ENCODE measurements around the gene FAM98B. TPM values are rescaled to one million over a fixed set of nuclear protein-coding genes. Genes with fewer than 3 reads are reported as not detected.

The FAM98B gene
- total and polyA plus RNA-seq, 2 of the 13 experiments (the other 11 are each of a cell fraction or from before 2014, with no cell fraction given): 3.7 to 4.7 TPM

DNA sequence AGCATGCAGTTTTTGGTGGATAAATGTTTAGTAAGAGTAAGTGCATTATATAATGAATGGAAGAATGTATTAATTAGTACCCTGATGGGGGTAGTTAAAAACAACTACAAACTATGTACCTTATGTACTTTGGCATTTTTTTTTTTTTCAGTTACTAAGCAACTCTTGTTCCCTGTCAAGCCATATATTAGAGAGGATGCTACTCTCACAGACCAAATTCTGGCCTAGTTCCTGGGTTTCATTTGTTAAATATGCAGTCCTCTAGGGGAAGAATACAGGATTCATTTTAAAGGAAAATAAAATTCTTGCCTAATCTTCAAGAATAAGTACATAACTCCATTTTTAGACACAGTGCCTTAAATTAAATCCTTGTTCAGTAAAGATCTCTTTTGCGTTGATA, 16.9 kb downstream of the FAM98B start:
- H3K4me3 ChIP-seq (replicated peaks in 1 of 3; ENCODE audit: insufficient read depth in 1 of 3, low read depth in 2 of 3, low read length in 3 of 3): no peak overlapping the region
- no peaks in the 10 kb centered on the region for H3K4me1 ChIP-seq (ENCODE audit: insufficient read depth, low read length)
- peaks cover 5 to 13% of the 10 kb centered on the region in 2 experiments for H3K36me3 ChIP-seq (replicated peaks in 1 of 2; ENCODE audit: control insufficient read depth in 1 of 2, insufficient read depth in 2 of 2, low read length in 2 of 2)
- 88% methylated on average over 1 of the region's 1 CpG for WGBS (ENCODE audit: low lambda C conversion rate)
- ChIA-PET POLR2A (no interaction called here), CTCF (ENCODE audit: low intra/inter-chr PET ratio, low total read pairs) (no interaction called here)
- H3K9me3 ChIP-seq (ENCODE audit: low read length): no peaks in the 10 kb centered on the region
- no peaks in the 10 kb centered on the region for H3K79me2 ChIP-seq (ENCODE audit: insufficient read depth, low read length)
- no peak for DNase-seq (ENCODE audit: low spot score)
- no peak for FAIRE-seq
- intact Hi-C loops (cut with micrococcal nuclease; ENCODE audit: unreplicated experiment) (loop anchor here (10.0 kb wide), 1 partner anchor 94 kb away; the partner anchor contains the start of gene RASGRP1), in situ Hi-C loops (cut with HindIII; ENCODE audit: extremely low pct_ligation_motif_present, low pct_unique_long_range_greater_than_20kb) (loop anchor here (10.0 kb wide), 1 partner anchor 214 kb away; no protein-coding TSS in a partner anchor)
- no peak overlapping the region for H2AFZ ChIP-seq (ENCODE audit: low read length)
- no peak overlapping the region for H3K27ac ChIP-seq (ENCODE audit: extremely low read length, insufficient read depth, low read length)
- H3K9ac ChIP-seq (ENCODE audit: insufficient read depth, low read depth, low read length): no peak overlapping the region
- TF ChIP-seq, protein P1, sequence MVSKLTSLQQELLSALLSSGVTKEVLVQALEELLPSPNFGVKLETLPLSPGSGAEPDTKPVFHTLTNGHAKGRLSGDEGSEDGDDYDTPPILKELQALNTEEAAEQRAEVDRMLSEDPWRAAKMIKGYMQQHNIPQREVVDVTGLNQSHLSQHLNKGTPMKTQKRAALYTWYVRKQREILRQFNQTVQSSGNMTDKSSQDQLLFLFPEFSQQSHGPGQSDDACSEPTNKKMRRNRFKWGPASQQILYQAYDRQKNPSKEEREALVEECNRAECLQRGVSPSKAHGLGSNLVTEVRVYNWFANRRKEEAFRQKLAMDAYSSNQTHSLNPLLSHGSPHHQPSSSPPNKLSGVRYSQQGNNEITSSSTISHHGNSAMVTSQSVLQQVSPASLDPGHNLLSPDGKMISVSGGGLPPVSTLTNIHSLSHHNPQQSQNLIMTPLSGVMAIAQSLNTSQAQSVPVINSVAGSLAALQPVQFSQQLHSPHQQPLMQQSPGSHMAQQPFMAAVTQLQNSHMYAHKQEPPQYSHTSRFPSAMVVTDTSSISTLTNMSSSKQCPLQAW (CRISPR knock-in tag; IDR thresholded peaks at IDR 0.05): no peak
- TF ChIP-seq CC2D1A (CRISPR knock-in tag; IDR thresholded peaks at IDR 0.05) (no peak), ZNF564 (CRISPR knock-in tag; IDR thresholded peaks at IDR 0.05) (no peak), GATAD2A (CRISPR knock-in tag; IDR thresholded peaks at IDR 0.05) (no peak), FOXP1 (IDR thresholded peaks at IDR 0.05) (no peak), FOXP1 (CRISPR knock-in tag; IDR thresholded peaks at IDR 0.05) (no peak), SP2 (CRISPR knock-in tag; IDR thresholded peaks at IDR 0.05) (no peak), ZSCAN12 (CRISPR knock-in tag; IDR thresholded peaks at IDR 0.05) (no peak), ZNF430 (CRISPR knock-in tag; IDR thresholded peaks at IDR 0.05) (no peak), ZNF3 (CRISPR knock-in tag; IDR thresholded peaks at IDR 0.05) (no peak), ZNF446 (CRISPR knock-in tag; IDR thresholded peaks at IDR 0.05) (no peak), ZNF644 (CRISPR knock-in tag; IDR thresholded peaks at IDR 0.05; ENCODE audit: low read depth) (no peak), ZNF839 (CRISPR knock-in tag; IDR thresholded peaks at IDR 0.05; ENCODE audit: borderline replicate concordance) (no peak), TOPORS (CRISPR knock-in tag; IDR thresholded peaks at IDR 0.05) (no peak)
- TF ChIP-seq, protein P2, sequence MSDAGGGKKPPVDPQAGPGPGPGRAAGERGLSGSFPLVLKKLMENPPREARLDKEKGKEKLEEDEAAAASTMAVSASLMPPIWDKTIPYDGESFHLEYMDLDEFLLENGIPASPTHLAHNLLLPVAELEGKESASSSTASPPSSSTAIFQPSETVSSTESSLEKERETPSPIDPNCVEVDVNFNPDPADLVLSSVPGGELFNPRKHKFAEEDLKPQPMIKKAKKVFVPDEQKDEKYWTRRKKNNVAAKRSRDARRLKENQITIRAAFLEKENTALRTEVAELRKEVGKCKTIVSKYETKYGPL (CRISPR knock-in tag; IDR thresholded peaks at IDR 0.05): no peak
- no peak overlapping the region for H3K4me2 ChIP-seq (ENCODE audit: low read depth, low read length)
- no TSS peak for BruUV-seq (replicated peaks)
- no peaks in the 10 kb centered on the region; a peak in 1 of 5 replicates for H3K27me3 ChIP-seq (ENCODE audit: control insufficient read depth in 1 of 2, insufficient read depth in 2 of 2, low read length in 2 of 2)
- no peak for ATAC-seq
- H4K20me1 ChIP-seq (ENCODE audit: insufficient read depth, low read length): no peaks in the 10 kb centered on the region; the same call in 1 of the 2 replicates
